Measurements from ENCODE around the gene S100A7. TPM values are rescaled to one million over a fixed set of nuclear protein-coding genes. Genes with fewer than 3 reads are reported as not detected.

The S100A7 gene
- total RNA-seq, 1 donor from 2014 or later = not detected

Other genes starting within 250 kb of the S100A7 start
- gene PRR9, start 243.1 kb downstream of the S100A7 start, total RNA-seq = not detected
- gene LORICRIN, start 201.0 kb downstream of the S100A7 start, total RNA-seq = not detected
- gene PGLYRP3, start 147.7 kb downstream of the S100A7 start, total RNA-seq = not detected
- not detected for gene PGLYRP4, start 111.8 kb downstream of the S100A7 start, total RNA-seq
- 218 TPM for gene S100A9, start 102.8 kb downstream of the S100A7 start, total RNA-seq
- gene S100A12, start 85.0 kb downstream of the S100A7 start, total RNA-seq = 23.0 TPM
- gene S100A8, start 69.6 kb downstream of the S100A7 start, total RNA-seq = 67.3 TPM
- not detected for gene S100A7A, start 44.1 kb downstream of the S100A7 start, total RNA-seq
- 203 TPM for gene S100A6, start 75.3 kb upstream of the S100A7 start, total RNA-seq
- gene S100A5, start 80.3 kb upstream of the S100A7 start, total RNA-seq = not detected
- gene S100A4, start 85.2 kb upstream of the S100A7 start, total RNA-seq = 165 TPM
- gene S100A3, start 88.6 kb upstream of the S100A7 start, total RNA-seq = not detected
- gene S100A2, start 105.2 kb upstream of the S100A7 start, total RNA-seq = not detected
- gene S100A16, start 152.5 kb upstream of the S100A7 start, total RNA-seq = 36.0 TPM
- not detected for gene S100A14, start 155.7 kb upstream of the S100A7 start, total RNA-seq
- 55.3 TPM for gene S100A13, start 166.9 kb upstream of the S100A7 start, total RNA-seq
- 0.52 TPM for gene S100A1, start 167.8 kb upstream of the S100A7 start, total RNA-seq
- gene CHTOP, start 173.4 kb upstream of the S100A7 start, total RNA-seq = 46.4 TPM
- 56.4 TPM for gene SNAPIN, start 198.1 kb upstream of the S100A7 start, total RNA-seq
- 148 TPM for gene ILF2, start 210.3 kb upstream of the S100A7 start, total RNA-seq
- gene NPR1, start 218.0 kb upstream of the S100A7 start, total RNA-seq = 11.5 TPM

All from skeletal muscle tissue (tissue), 1 donor.